Osteoblast (primary cell): ENCODE measurements around the gene GIMAP6. TPM values are rescaled to one million over a fixed set of nuclear protein-coding genes. Genes with fewer than 3 reads are reported as not detected.

Experiments
- DNase-seq: peaks from one replicate; pipeline ENCODE4 v3.0.0; 2011; ENCODE audit warnings: low spot score, mixed read lengths; ENCODE audit not compliant: insufficient read length; ENCODE audit errors: missing footprints
- H2AFZ ChIP-seq: 2 replicates; pipeline ENCODE4 v1.6.0; 2011; ENCODE audit warnings: mild to moderate bottlenecking, low read length
- H3K27ac ChIP-seq: 2 replicates; pipeline ENCODE4 v1.5.1; 2011; ENCODE audit warnings: mild to moderate bottlenecking, low read depth, low read length, moderate library complexity
- H3K27me3 ChIP-seq: 2 replicates; pipeline ENCODE4 v1.6.0; 2012; ENCODE audit warnings: mild to moderate bottlenecking, control low read depth, inconsistent platforms, low read length, moderate library complexity; ENCODE audit not compliant: insufficient read depth
- H3K36me3 ChIP-seq: 2 replicates; pipeline ENCODE4 v1.5.1; 2011; ENCODE audit warnings: mild to moderate bottlenecking, low read length, control low read depth, moderate library complexity; ENCODE audit not compliant: insufficient read depth
- H3K4me1 ChIP-seq: 2 replicates; pipeline ENCODE4 v1.5.1; 2011; ENCODE audit warnings: mild to moderate bottlenecking, low read length, control low read depth, moderate library complexity; ENCODE audit not compliant: insufficient read depth
- H3K4me2 ChIP-seq: 2 replicates; pipeline ENCODE4 v1.6.0; 2011; ENCODE audit warnings: mild to moderate bottlenecking, low read length; ENCODE audit not compliant: insufficient read depth
- H3K4me3 ChIP-seq: fragments of 200-600 bp; sonication (generic); 3 replicates; pipeline ENCODE4 v1.5.1; 2012; ENCODE audit warnings: mild to moderate bottlenecking, low read length, inconsistent platforms; ENCODE audit not compliant: insufficient read depth
- H3K79me2 ChIP-seq: 2 replicates; pipeline ENCODE4 v1.6.0; 2012; ENCODE audit warnings: mild to moderate bottlenecking, low read length, control low read depth, inconsistent platforms; ENCODE audit not compliant: insufficient read depth
- H3K9me3 ChIP-seq: 2 replicates; pipeline ENCODE4 v1.5.1; 2011; ENCODE audit warnings: low read depth, low read length, control low read depth
- H4K20me1 ChIP-seq: 2 replicates; pipeline ENCODE4 v1.6.0; 2012; ENCODE audit warnings: mild to moderate bottlenecking, low read length, control low read depth; ENCODE audit not compliant: insufficient read depth
- total RNA-seq: library from RNA; depleted of rRNA; stranded (reverse); fragments of >200 nt; gene quantifications from 2 replicates; pipeline ENCODE4 v1.2.3, GENCODE V29; 2012
- TF ChIP-seq, protein P1 (sequence below): IDR thresholded peaks from 2 replicates; pipeline ENCODE4 v1.5.1; 2011; ENCODE audit warnings: mild to moderate bottlenecking, low read depth, low read length, moderate library complexity; ENCODE audit errors: extremely low read depth

The GIMAP6 gene
- total RNA-seq, 1 donor, result 0.36 TPM

- H3K4me3 ChIP-seq, result no peak overlapping the region
Measured at GRCh38 chr7:150587551-150587950, 44.6 kb downstream of the GIMAP6 start.

DNA sequence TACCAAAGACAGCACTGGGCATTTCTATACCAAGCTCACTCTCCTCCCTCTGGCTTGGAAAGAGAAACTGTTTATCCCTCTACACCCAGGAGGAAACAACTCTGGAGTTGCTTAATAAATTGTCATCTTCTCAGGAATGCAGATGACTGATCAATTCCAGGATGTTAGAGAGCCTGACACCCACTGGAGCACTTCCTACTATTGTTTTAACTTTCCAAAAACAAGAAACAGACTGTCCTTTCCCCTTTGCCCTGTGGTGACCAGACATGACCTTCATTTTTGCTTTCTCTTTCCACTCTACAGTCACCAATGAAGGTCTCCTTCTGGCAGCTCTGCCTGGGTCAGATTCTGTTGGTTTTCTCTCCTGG lies 45.4 kb downstream of the GIMAP6 start:
- no peak overlapping the region for H2AFZ ChIP-seq

More at GRCh38 chr7:150587551-150587950, 44.6 kb downstream of the GIMAP6 start:
- Histone ChIP-seq H3K4me2 (no peak overlapping the region), H3K9me3 (no peaks in the 10 kb centered on the region), H3K27me3 (no peaks in the 10 kb centered on the region), H3K79me2 (no peaks in the 10 kb centered on the region), H3K4me1 (no peaks in the 10 kb centered on the region), H3K27ac (no peak overlapping the region), H2AFZ (no peak overlapping the region), H3K36me3 (no peaks in the 10 kb centered on the region), H4K20me1 (no peaks in the 10 kb centered on the region)
- TF ChIP-seq, protein P1, sequence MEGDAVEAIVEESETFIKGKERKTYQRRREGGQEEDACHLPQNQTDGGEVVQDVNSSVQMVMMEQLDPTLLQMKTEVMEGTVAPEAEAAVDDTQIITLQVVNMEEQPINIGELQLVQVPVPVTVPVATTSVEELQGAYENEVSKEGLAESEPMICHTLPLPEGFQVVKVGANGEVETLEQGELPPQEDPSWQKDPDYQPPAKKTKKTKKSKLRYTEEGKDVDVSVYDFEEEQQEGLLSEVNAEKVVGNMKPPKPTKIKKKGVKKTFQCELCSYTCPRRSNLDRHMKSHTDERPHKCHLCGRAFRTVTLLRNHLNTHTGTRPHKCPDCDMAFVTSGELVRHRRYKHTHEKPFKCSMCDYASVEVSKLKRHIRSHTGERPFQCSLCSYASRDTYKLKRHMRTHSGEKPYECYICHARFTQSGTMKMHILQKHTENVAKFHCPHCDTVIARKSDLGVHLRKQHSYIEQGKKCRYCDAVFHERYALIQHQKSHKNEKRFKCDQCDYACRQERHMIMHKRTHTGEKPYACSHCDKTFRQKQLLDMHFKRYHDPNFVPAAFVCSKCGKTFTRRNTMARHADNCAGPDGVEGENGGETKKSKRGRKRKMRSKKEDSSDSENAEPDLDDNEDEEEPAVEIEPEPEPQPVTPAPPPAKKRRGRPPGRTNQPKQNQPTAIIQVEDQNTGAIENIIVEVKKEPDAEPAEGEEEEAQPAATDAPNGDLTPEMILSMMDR, result no peak
- DNase-seq, result no peak

DNA sequence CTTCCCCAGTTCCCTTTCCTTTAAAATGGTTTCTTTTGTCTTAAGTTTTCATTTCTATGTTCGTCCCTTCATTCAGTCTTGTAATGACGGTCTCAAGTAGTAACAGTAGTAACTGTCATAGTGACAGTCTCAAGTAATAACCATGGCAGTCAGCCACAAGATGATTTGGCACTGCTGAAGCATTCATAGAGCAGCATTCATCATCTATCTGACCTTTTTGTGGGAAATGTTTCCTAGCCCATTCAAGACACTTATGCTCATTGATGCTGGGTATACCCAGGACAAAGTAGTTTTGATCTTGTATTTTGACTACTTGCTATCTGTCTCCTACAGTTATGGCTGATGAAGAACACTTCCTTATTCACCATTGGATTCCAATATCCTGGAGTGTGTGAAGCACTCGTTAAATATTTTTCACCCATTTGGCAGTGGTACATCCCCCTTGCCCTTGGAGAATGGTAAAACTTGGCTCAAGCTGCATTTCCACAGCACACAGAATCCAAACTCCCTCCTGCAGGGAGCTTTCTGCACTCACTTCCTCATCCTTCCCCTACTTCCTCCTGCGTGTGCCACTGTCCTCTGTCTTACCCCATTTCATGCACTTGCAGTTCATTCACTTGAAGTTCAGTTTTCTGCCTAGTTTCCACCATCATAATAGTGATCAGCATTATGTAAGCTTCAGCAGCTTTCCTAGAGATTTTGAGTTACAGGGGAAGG lies 46.0 kb downstream of the GIMAP6 start:
- H3K79me2 ChIP-seq, result no peaks in the 10 kb centered on the region
- no peaks in the 10 kb centered on the region for H3K9me3 ChIP-seq
- H4K20me1 ChIP-seq, result no peaks in the 10 kb centered on the region
- TF ChIP-seq, protein P1, result no peak
- no peak overlapping the region for H2AFZ ChIP-seq
- H3K27me3 ChIP-seq, result no peaks in the 10 kb centered on the region
- H3K4me2 ChIP-seq, result no peak overlapping the region
- no peak for DNase-seq
- no peak overlapping the region for H3K27ac ChIP-seq
- no peak overlapping the region for H3K4me3 ChIP-seq
- no peaks in the 10 kb centered on the region for H3K36me3 ChIP-seq
- H3K4me1 ChIP-seq, result no peaks in the 10 kb centered on the region

More for the DNA sequence above, 45.4 kb downstream of the GIMAP6 start:
- H3K4me3 ChIP-seq, result no peak overlapping the region
- H3K4me2 ChIP-seq, result no peak overlapping the region
- H3K27ac ChIP-seq, result no peak overlapping the region
- TF ChIP-seq, protein P1, result no peak
- no peaks in the 10 kb centered on the region for H3K79me2 ChIP-seq
- H3K9me3 ChIP-seq, result no peaks in the 10 kb centered on the region
- no peaks in the 10 kb centered on the region for H4K20me1 ChIP-seq
- H3K36me3 ChIP-seq, result no peaks in the 10 kb centered on the region
- DNase-seq, result no peak
- no peaks in the 10 kb centered on the region for H3K4me1 ChIP-seq
- H3K27me3 ChIP-seq, result no peaks in the 10 kb centered on the region

DNA sequence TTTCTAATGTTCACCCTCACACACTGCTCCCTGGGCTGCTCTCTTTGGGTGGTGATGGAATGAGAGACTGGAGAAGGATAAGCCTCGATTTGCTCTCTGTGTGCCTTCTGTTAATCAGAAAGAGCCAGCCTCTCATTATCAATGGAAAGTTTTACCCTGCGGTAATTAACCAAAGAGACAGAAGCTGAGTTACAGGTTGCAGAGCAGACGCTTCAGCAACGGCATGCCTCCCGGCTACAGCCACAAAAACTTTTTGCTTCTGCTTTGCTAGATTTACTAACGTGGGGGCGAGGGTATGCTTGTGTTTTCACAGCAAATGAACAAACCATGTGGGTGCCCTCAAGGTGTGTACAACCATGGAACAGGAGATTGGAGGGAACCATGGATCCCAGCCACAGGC lies 47.0 kb downstream of the GIMAP6 start:
- DNase-seq, result no peak
- Histone ChIP-seq H3K27ac (no peak overlapping the region), H3K36me3 (no peaks in the 10 kb centered on the region), H3K4me3 (no peak overlapping the region), H3K4me1 (no peaks in the 10 kb centered on the region), H3K27me3 (no peaks in the 10 kb centered on the region), H3K9me3 (no peaks in the 10 kb centered on the region), H2AFZ (no peak overlapping the region), H3K4me2 (no peak overlapping the region), H4K20me1 (no peaks in the 10 kb centered on the region), H3K79me2 (no peaks in the 10 kb centered on the region)
- TF ChIP-seq, protein P1, result no peak
